Thyroid gland (tissue), 4 donors: ENCODE results near the gene GREB1L. TPM values are rescaled to one million over a fixed set of nuclear protein-coding genes. Genes with fewer than 3 reads are reported as not detected.

Source experiments
- DNase-seq, 2 donors: peaks; one replicate each; pipeline ENCODE4 v3.0.0-alpha.2; 2019
- H3K27ac ChIP-seq, 3 donors: fragments of 200-600 bp; sonication (generic); 1 replicate in 2 of 3; 2 replicates in 1 of 3; pipeline ENCODE4 v1.5.1; 2016 to 2019; ENCODE audit warnings: mild to moderate bottlenecking in 1 of 3, moderate library complexity in 1 of 3
- H3K27me3 ChIP-seq: fragments of 200-600 bp; sonication (generic); one replicate; pipeline ENCODE4 v1.5.1; 2019
- H3K36me3 ChIP-seq, 2 donors: fragments of 200-600 bp; sonication (generic); one replicate each; pipeline ENCODE4 v1.5.1; 2016 to 2019
- H3K4me1 ChIP-seq, 2 donors: fragments of 200-600 bp; sonication (generic); one replicate each; pipeline ENCODE4 v1.5.1; 2017 to 2019
- H3K4me3 ChIP-seq, 3 donors: fragments of 200-600 bp; sonication (generic); replicated peaks in 1 of 3; 1 replicate in 2 of 3; 2 replicates in 1 of 3; pipeline ENCODE4 v1.5.1; 2016; ENCODE audit warnings: mild to moderate bottlenecking in 1 of 3
- H3K9me3 ChIP-seq: fragments of 200-600 bp; sonication (generic); one replicate; pipeline ENCODE4 v1.5.1; 2017
- CTCF ChIP-seq, 6 experiments: fragments of 200-600 bp in 3 of 6; fragments of 450-650 bp in 3 of 6; sonication (generic) in 3 of 6; IDR thresholded peaks; one replicate each; pipeline ENCODE4 v1.5.1; 2016 to 2019; ENCODE audit warnings: antibody characterized with exemption in 6 of 6, mild to moderate bottlenecking in 2 of 6, inconsistent platforms in 1 of 6, moderate library complexity in 1 of 6
- POLR2A ChIP-seq, 2 donors: fragments of 450-650 bp; IDR thresholded peaks; one replicate each; pipeline ENCODE4 v1.6.1; 2017; ENCODE audit warnings: antibody characterized with exemption in 2 of 2, mild to moderate bottlenecking in 2 of 2, moderate library complexity in 1 of 2
- WGBS, 2 donors: methylation state at CpG; one replicate each; pipeline ENCODE4 v1.1.5; 2017; 5-methylcytosine and 5-hydroxymethylcytosine counted together
- intact Hi-C: fragments of 100-400 bp; cut with DNase I; formaldehyde crosslinking; loops from one replicate; pipeline ENCODE4 v1.15.1; 2023
- total RNA-seq, 4 donors: library from RNA; depleted of rRNA; stranded (reverse); fragments of >200 nt; gene quantifications; one replicate each; pipeline ENCODE4 v1.2.3, GENCODE V29; 2016

GREB1L gene
- total RNA-seq, 4 donors from 2014 or later: 25.0 to 43.5 (median 31.8) TPM

- H3K4me1 ChIP-seq: no peaks in the 10 kb centered on the region
- no peak overlapping the region for H3K27ac ChIP-seq
- WGBS, 2 donors: 84 to 88% methylated on average over 4 of the region's 4 CpGs
- no peaks in the 10 kb centered on the region for H3K36me3 ChIP-seq
- intact Hi-C loops: loop anchor here (10.0 kb wide), 1 partner anchor 54 kb away; no protein-coding TSS in a partner anchor
- no peak for TF ChIP-seq POLR2A (IDR thresholded peaks at IDR 0.05)
- TF ChIP-seq CTCF (IDR thresholded peaks at IDR 0.05): no peak
- H3K4me3 ChIP-seq: no peak overlapping the region
- no peaks in the 10 kb centered on the region for H3K27me3 ChIP-seq
- DNase-seq: no peak
- no peaks in the 10 kb centered on the region for H3K9me3 ChIP-seq
Observed at GRCh38 chr18:21468514-21469164, 226.6 kb downstream of the GREB1L start.

GRCh38 chr18:21472741-21473140 is 230.7 kb downstream of the GREB1L start:
- H3K27ac ChIP-seq: no peak overlapping the region
- no peaks in the 10 kb centered on the region for H3K27me3 ChIP-seq
- no peaks in the 10 kb centered on the region for H3K9me3 ChIP-seq
- DNase-seq: no peak
- H3K4me3 ChIP-seq: no peak overlapping the region
- H3K36me3 ChIP-seq: no peaks in the 10 kb centered on the region
- intact Hi-C loops: no loop called here
- no peaks in the 10 kb centered on the region for H3K4me1 ChIP-seq
- WGBS, 2 donors: 93 to 94% methylated on average over 2 of the region's 2 CpGs
- no peak for TF ChIP-seq POLR2A (IDR thresholded peaks at IDR 0.05)
- TF ChIP-seq CTCF (IDR thresholded peaks at IDR 0.05): no peak

- intact Hi-C loops: no loop called here
- 96 to 98% methylated on average over 2 of the region's 2 CpGs for WGBS, 2 donors
- H3K4me3 ChIP-seq: no peak overlapping the region
Observed at GRCh38 chr18:21474621-21475020, 232.6 kb downstream of the GREB1L start.

GRCh38 chr18:21479721-21480120 is 237.7 kb downstream of the GREB1L start:
- TF ChIP-seq CTCF (IDR thresholded peaks at IDR 0.05) (no peak), POLR2A (IDR thresholded peaks at IDR 0.05) (no peak)
- H3K4me1 ChIP-seq: peaks cover 0 to 8% of the 10 kb centered on the region in 2 donors
- H3K27ac ChIP-seq: no peak overlapping the region
- intact Hi-C loops: no loop called here
- H3K4me3 ChIP-seq: no peak overlapping the region
- no peaks in the 10 kb centered on the region for H3K9me3 ChIP-seq
- no peak for DNase-seq
- WGBS, 2 donors: 95 to 97% methylated on average over 5 of the region's 5 CpGs
- no peaks in the 10 kb centered on the region for H3K27me3 ChIP-seq
- H3K36me3 ChIP-seq: no peaks in the 10 kb centered on the region

More at GRCh38 chr18:21474621-21475020, 232.6 kb downstream of the GREB1L start:
- no peak for TF ChIP-seq POLR2A (IDR thresholded peaks at IDR 0.05)
- TF ChIP-seq CTCF (IDR thresholded peaks at IDR 0.05): no peak
- H3K4me1 ChIP-seq: no peaks in the 10 kb centered on the region
- H3K27ac ChIP-seq: no peak overlapping the region
- no peaks in the 10 kb centered on the region for H3K9me3 ChIP-seq
- H3K27me3 ChIP-seq: no peaks in the 10 kb centered on the region
- DNase-seq: no peak
- H3K36me3 ChIP-seq: no peaks in the 10 kb centered on the region

GRCh38 chr18:21481739-21482138 is 239.7 kb downstream of the GREB1L start:
- no peaks in the 10 kb centered on the region for H3K27me3 ChIP-seq
- no peaks in the 10 kb centered on the region for H3K9me3 ChIP-seq
- no peaks in the 10 kb centered on the region for H3K36me3 ChIP-seq
- TF ChIP-seq POLR2A (IDR thresholded peaks at IDR 0.05): no peak
- TF ChIP-seq CTCF (IDR thresholded peaks at IDR 0.05): no peak
- no peak overlapping the region for H3K4me3 ChIP-seq
- peaks cover 0 to 8% of the 10 kb centered on the region in 2 donors for H3K4me1 ChIP-seq
- WGBS, 2 donors: 82% methylated on average over 2 of the region's 2 CpGs
- no peak for DNase-seq
- intact Hi-C loops: no loop called here
- no peak overlapping the region for H3K27ac ChIP-seq
